GM19240 (cell line): Measurements from ENCODE around the gene CD248.
A peak's percentile ranks its signal among the peaks of the same experiment; 100 is the strongest.
"Not testable (repeated sequence)": the region's sequence is repeated elsewhere in the genome, so short reads cannot be mapped to it uniquely, and the experiment has no call there.

Experiments
- DNase-seq: peaks from one replicate; pipeline ENCODE4 v3.0.0; 2011; ENCODE audit warnings: low spot score; ENCODE audit not compliant: insufficient read length

CD248 gene

DNA sequence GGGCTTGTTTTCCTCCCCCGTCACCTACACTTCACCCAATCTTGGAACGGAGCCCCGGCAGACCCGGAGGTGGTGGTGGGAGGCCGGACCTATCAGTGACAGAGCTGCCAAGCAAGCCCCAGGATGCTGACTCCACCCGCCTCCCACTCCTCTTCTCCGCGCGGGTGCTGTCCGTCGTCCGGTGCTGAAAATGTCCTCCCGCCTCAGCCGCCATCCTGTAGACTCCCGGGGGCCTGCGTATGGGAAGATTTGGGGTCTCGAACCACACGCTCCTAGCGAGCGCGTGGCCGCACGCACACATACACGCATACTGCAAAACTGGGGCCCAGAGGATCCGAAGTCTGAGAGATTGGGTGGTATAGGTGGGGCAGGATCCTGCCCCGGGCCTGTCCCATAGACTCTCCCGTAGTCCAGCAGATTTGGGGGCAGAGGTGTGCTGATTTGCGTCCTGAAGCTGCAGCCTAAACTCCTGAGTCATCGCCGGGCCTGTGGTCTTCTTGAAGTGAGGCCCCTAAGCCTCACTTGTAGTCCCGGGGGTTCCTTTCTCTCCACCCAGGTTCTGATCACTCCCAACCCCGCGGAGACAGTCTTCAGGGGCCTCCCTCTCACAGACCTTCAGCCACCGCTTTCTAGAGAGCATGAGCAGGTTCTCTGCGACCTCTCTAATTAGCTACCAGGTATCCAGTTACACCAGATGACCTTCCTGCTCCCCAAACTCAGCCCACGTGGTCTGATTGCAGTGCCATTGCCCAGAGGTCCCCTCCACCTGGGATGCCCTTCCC lies 27.1 kb downstream of the CD248 start:
- DNase-seq: peak; percentile 98

DNA sequence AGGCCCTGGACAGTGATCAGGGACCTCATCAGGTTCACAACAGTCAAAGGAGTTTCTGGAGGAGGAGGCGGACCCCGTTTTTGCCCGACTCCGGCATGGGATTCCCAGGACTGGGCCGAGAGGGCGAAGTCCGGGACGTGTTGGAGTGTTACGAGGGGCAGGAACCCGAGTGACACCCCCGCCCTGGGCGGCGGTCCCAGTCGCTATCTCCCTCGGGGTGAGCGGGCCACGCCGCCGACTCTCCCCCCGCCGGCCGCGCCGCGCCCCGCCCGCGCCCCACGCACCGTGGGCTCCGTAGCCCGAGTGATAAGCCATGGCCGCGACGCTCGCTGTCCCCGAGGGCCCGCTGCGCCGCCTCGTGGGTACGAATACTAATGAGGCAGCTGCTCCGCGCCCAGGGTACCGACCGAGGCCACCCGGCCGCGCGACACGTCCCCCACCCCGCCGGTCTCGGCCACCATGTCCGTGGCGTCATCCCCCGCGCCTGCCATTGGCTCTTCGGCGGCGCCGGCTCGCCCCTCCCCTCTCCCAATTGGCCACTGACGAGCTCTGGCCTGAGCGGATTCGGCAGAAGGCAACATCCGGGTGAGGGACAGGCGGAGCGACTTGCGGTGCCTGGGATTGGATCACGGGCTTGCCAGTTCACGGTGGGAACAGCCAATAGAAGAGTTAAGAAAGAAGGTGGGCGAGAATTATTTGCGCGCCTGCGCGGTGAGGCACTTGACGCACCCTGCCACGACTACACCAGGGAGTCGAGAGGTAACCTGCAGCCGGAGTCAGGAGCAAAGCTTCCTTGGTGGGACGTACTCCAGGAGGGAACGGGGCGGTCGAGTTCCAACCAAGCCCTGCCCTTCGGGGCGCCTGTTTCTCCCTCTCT lies 27.9 kb downstream of the CD248 start, which contains the start of gene YIF1A:
TSS of gene YIF1A (minus strand) at position 473 of the 877 bp plus-strand sequence. CDS start at position 315, 158 bp downstream.
- DNase-seq: peak; percentile 100

DNA sequence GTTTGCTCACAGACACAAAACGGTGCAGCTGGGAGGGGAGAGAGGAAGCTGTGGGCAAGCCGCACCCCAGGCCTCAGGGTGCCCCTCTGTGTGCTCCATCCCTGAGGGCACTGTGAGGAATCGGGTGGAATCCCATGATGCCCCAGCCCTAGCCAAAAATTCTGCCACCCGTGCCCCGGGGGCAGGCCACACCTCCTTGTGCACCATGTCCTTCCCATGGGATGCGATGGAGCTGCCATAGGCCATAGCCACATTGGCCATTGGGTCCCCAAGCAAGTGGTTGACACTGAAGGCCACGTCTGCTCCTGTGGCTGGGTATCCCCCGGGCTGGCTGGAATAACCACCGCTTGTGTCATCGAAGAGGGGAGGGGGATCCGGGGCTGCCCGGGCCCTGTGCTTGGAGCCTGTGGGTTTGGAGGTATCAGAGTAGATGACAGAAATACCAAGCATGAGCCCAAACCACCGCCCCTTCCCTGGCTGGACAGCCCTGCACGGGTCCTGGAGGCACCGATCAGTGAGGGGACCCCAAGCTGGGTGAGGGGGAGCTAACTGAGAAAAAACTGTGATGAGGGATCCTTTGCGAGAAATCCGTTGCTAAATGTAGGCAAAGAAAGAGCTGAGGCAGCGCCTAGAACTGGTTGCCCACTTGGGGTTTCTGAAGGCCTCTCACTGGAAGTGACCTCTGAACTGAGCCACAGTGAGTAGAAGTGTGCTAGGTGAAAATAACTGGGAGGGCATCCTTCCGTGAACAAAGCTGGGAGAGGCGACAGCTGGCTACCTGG lies 28.8 kb downstream of the CD248 start:
- no peak for DNase-seq

DNA sequence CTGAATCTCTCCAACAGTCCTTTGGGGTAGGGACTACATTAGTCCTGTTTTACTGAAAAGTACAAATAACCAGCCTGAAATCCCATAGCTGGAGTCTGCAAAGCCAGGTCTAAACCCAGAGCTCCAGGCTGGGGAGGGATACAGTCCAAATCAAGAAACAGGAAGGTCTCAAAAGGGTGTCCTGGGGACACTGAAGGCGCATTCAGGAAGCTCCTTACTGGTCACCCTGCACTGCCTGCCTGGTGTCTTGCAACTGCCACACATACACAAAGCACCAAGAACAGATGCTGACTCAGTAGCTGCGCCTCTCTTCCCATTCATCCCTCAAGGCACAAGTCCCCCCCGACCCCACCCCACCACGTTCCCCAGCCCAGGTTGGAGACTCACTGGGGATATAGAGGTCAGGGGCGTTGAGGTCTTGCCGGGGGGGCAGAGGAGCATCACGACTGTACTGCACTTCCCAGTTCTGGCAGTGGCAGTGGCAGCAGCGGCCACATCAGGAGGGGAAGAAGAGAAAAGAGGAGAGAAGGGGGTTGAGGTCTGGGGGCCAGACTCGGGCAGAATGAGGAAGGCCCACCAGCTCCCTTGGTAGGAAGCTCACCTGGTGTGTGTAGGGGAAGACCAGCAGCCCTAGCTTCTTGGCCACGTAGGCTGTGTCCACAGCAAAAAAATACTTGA lies 29.5 kb downstream of the CD248 start:
- DNase-seq: no peak

DNA sequence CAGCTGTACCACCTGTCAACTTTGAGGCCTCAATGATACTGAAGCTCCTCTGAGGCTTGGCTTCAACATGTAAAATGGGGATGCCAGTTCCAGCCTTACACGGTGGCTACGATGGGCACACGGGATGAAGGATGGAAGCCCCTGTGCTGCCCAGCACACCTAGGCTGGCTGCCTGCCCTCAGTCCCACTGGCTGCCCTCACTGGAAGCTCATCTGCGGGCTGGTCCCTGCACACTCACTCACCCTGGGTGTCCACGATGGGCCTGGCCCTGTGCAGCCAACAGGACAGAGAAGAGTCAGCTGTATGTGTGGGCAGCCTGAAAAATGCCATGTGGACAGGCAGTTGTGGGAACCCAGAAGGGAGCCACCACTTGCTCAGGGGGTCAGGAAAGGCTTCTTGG lies 30.1 kb downstream of the CD248 start:
- DNase-seq: no peak

DNA sequence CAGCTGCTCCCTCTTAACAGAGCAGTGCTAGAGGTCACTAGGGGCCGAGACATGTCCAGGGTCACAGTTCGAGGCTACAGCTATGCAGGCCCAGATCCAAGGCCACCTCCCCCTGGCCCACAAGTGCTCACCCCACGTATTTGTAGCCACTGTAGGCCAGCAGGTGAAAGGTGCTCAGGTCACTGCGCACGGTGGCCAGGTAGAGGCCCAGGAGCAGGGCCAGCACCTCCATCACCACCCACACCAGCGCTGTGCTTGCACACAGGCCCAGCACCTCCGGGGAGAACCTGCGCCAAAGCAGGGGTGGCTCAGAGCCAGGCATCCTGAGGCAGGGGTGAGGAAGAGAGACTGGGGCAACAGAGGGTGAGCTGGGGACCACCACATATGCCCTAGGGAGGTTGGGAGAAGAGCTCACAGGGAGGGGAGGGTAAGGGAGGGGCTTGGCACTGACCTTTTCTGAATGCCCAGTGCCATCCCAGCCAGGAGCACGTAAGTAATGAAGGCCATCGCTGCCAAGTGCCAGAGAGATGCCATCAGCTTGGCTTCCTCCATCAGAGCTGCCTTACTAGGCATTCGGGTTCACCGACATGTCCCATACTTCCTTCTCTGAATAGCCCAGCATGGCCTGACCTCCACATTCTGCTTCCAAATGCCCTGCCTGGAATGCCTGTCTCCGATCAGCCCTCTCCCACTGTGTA lies 31.4 kb downstream of the CD248 start:
- DNase-seq: no peak

DNA sequence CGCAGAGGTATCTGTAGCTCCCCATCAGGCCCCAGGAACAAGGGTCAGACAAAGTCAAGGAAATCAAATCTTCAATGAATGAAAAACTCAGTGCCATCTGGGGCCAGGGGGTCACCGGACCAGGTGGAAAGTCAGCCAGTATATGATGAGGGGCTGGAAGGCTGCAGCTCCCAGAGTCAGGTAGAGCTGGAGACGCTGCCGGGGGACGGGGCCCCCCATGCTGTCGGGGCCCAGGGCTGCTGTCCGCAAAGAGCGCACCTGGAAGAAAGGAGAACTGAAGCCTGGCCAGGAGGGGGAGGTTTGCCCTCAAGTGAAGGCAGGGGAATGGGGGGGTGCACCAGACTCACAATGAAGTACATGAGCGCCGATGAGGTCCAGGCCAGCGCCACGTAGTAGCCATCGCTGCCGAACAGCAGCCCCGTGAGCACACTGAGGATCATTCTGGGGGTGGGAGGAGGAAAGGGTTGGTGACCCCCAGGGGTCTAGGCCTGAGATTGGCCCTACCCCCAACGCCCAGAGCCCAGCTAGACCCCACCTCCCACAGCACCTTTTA lies 32.2 kb downstream of the CD248 start:
- no peak for DNase-seq

DNA sequence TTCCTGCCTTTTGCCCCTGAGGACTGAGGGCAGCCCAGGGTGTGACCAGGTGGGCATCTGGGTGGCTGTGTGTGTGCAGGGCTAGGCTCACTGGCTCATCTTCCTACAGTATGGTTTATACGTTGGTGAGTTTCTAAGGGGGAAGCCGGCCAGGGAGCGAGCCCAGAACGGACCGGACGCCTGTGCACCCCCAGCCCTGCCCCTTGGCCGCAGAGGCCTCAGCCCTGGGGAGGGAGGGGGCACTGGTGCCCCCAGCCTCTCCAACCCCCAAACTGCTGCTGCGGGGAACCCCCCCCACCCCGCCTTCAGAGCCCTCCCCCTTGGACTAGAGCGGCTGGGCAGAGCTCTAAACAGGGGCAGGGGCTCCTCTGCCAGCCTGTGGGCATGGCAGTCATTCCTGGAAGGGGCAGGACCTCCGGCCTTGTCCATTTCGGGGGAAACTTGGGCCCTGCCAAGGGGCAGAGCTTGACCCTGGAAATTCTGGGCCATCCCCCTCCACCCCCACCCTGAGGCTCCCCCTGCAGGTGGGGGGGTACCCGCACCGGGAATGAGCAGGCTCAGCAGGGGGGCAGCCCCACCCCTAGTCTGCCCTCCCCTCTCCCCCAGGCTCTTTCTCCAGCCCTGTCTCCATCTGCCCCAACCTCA lies 33.3 kb downstream of the CD248 start:
- no peak for DNase-seq

DNA sequence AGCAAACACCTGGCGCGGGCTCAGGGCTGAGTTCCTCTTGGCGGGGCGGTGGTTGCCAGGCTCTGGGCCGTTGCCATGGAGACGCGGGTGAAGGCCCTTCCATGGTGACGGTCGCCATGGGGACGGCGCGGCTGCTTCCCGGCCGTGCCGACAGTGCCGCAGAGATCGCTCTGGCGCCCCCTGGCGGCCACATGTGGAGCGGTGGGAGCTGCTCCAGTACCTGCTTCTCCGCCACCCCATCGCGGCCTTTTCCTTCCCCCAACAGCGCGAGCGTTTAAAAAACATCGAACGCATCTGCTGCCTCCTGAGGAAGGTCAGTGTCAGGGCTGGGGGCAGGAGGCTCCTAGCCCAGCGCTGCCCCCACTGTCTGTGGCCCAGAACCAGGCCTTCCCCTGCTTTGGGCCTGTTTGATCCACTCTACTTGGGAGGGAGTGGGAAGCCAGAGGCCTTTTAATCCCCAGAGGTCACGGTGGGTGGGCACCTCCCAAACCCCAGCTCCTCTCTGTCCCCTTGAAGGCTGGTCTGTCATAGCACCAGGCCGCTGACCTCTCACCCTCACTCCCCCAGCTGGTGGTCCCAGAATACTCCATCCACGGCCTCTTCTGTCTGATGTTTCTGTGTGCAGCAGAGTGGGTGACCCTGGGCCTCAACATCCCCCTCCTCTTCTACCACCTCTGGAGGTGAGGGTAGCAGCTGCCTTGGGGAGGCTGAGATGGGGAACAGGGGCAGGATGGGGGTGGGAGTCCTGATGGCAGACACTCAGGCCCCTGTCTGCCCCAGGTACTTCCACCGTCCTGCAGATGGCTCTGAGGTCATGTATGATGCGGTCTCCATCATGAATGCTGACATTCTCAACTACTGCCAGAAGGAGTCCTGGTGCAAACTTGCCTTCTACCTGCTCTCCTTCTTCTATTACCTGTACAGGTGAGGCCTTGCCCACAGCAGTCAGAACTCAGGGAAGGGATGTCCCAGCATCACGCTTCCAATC lies 34.1 kb downstream of the CD248 start:
- DNase-seq: peak; percentile 99

DNA sequence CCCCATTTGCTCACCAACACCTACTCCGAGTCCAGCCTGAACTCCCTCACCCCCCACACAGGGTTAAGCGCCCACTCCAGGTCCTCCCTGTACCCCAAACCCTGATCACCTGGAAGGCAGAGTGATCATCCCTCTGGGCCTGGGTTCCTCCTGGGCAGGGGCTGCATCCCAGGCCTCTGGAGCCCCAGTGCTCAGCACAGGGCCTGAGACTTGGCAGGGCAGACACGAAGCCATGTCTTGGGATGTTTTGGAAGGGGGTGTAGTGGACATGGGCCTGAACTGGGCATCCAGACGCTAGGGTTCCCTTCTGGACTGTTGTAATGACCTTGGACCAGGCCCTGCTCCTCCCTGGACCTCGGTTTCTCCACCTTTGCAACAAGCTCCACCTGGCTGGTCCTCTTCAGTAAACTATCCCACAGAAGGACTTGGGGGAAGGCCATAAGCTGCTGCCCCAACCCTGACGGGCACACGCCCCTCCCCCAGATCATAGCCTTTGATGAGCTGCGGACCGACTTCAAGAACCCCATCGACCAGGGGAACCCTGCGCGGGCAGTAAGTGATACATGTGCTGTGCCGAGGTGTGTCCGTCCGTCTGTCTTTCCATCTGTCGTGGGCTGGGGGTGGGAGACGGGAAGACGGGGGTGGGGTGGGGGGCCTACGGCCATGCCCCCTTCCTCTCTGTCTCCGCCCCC lies 34.9 kb downstream of the CD248 start:
- DNase-seq: no peak

DNA sequence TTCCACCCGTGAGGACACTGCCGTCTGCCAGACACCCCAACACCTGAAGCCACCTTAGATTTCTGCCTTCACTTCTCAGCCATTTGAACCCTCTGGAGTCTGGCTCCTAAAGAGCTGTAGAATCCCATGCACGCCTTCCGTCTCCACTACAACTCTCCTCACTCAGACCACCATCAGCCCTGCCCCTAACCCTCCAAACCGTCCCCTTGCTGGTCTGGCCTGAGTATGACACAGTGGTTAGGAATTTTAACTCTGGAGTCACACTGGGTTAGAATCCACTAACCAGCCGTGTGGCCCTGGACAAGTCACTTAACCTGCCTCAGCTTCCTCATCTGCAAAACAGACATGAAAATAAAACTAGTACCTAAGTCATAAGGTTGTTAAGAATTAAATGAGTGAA lies 35.8 kb downstream of the CD248 start:
- DNase-seq: no peak

DNA sequence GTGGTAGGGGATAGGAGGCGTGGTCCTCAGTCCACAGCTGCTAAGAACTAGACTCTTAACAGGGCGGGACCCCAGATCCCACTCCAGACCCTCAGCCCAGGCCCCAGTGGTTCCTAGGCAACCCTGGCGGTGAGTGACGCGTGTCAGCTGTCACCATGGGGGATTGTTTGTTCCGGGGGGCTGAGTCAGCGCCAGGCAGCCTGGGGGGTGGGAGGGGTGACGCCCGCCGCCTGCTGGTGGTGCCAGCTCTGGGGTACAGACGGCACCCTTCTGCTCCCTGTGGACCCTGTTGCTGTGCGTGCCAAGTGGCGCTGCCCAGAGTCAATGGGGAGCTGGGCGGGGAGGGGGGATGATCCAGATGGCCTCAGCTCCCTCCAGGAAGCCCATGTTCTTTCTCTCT lies 36.4 kb downstream of the CD248 start:
- DNase-seq: no peak

DNA sequence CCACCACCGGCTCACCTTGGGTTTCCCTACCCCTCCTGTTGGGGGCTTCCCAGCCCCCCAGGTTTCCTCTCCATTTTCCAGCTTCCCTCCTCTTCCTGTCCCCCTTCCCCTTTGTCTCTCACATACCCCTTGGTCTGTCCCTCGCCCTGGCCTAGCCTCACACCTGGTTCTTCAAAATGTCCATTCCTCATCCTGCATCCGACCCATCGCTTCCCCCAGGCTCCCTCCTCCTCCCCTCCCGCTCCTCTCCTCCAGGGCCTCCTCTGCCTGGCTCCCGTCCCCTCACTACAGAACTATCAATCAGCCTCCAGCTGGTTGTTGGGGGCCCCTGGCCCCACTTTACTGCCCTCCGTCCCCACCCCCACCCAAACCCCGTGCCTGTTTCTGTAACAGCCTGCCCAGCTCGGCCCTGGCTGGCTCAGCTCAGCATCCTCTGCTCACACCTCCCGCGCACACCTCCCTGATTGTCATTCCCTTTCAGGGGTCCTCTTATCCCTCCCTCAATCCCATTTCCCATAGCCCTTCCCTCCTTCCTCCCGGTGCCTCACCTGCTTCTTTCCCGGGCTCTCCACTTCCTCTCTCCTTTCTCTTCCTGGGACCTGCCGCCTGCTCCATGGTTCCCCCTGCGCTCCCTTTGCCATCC lies 37.6 kb downstream of the CD248 start:
- DNase-seq: no peak

DNA sequence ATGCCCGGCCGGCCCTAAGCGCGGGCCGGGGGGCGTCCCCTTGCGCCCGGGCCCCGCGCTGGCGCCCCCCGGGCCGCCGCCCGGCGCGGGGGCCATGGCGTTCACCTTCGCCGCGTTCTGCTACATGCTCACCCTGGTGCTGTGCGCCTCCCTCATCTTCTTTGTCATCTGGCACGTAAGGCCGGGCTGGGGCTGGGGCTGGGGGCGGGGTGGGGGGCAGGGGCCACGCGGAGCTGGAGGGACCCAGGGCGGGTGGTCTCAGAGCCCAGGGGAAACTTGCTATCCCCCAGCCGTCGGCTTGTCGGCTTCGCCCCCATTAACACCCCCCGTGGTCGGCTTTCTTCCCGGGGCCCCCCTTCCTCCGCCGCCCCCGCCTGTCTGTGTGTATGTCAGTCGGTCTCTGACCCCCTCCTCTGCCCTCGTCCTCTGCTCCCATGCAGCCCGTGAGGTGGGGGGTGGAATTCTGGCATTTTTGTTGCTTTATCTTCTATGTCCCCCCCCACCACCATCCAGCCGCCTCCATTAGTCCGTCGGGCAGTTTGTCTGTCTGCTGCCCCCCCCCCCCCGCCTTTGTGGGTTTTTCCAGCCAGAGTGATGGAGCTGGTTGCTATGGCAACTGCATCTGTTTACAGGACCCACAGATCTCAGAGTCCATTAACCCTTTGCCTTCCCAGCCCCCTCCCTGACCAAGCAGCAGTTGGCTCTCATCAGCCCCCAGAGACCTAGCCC lies 38.3 kb downstream of the CD248 start:
- DNase-seq: no peak

DNA sequence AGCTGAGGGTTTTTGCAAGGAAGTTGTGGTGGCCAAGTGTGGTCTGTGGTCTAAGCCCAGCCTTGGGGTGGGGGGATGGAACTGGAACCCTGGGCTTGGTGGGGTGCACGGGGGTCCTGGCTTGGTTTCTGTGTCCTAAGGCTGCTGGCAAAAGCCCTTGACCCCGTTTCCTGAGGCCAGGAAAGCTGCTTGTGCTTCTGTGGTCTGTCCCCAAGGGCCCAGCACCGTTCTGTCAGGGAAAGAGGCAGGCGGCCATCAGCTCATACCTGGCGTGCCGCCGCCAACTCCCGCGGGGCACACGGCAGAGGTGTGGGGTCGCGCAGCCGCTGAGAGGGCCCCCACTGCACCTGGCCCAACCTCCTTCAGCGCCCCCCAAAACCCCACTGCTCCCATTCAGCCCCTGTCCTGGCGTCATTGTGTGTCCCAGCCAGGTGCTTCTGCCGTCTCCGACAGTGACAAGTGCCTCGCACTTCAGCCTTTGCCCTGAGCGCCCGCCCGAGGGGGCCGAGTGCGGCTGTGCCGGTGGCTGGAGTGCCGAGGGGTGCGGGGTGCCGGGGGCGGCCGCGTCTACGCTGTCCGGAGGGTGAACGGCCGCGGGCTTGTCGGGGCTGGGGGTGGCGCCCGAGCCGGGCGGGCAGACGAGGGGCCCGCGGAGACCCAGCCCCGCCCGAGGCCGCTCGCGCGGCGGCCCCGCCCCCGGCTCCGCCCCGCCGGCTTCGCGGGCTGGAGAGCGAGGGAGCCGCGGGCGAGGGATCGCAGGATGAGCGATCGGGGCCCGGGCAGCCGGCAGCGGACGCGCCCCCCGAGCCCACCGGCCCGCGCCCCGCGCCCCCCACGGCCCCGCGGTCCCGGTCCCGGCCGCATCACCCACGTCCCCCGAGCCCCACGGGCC lies 39.1 kb downstream of the CD248 start, which contains the start of gene CNIH2:
TSS of gene CNIH2 (plus strand) at position 705 of the 892 bp plus-strand sequence. CDS start 282 bp downstream, outside the sequence.
- DNase-seq: no peak

DNA sequence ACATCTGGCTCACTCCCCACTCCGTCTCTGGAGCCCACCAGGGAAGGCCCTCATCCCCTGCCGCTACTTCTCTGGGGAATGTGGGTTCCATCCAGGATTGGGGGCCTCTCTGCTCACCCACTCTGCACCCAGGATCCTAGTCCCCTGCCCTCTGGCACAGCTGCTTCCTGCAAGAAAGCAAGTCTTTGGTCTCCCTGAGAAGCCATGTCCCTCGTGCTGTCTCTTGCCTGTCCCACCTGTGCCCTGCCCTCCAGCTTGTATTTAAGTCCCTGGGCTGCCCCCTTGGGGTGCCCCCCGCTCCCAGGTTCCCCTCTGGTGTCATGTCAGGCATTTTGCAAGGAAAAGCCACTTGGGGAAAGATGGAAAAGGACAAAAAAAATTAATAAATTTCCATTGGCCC lies 39.8 kb downstream of the CD248 start:
- DNase-seq: not testable (repeated sequence)
